GM12878 (cell line): ENCODE data around the gene PDE6D. TPM values are rescaled to one million over a fixed set of nuclear protein-coding genes. Genes with fewer than 3 reads are reported as not detected.
A peak's percentile ranks its signal among the peaks of the same experiment; 100 is the strongest.

Source experiments
- ATAC-seq: fragments of 200-7000 bp; cut with Tn5 transposase; 3 replicates; pipeline ENCODE4 v1.9.1; 2020; ENCODE audit warnings: mild to moderate bottlenecking, moderate library complexity
- BruUV-seq: library from RNA; stranded (reverse); fragments of 400-500 nt; replicated peaks from 2 replicates; lab custom pipeline; 2021; lab: Mats Ljungman, UMichigan
- CTCF ChIA-PET: fragments of 300-600 bp; sonication (Branson Sonifier 250); formaldehyde crosslinking; extraction: SDS; loops from one replicate; lab custom pipeline; 2021; ENCODE audit warnings: inconsistent platforms; lab: Yijun Ruan, JAX
- POLR2A ChIA-PET: fragments of 350-600 bp; formaldehyde crosslinking; extraction: SDS; loops from one replicate; lab custom pipeline; 2021; ENCODE audit warnings: inconsistent platforms; lab: Charles Lee
- RAD21 ChIA-PET: fragments of 300-600 bp; sonication (Branson Sonifier 250); formaldehyde crosslinking; loops from one replicate; lab custom pipeline; 2023; ENCODE audit warnings: antibody characterized with exemption; ENCODE audit not compliant: unreplicated experiment; lab: Charles Lee
- SMC1A ChIA-PET: fragments of 300-600 bp; sonication (Branson Sonifier 250); formaldehyde crosslinking; loops from one replicate; lab custom pipeline; 2023; ENCODE audit not compliant: unreplicated experiment, uncharacterized antibody; lab: Charles Lee
- DNase-seq: peaks from one replicate; pipeline ENCODE4 v3.0.0-alpha.2; 2011; ENCODE audit warnings: low read depth, low spot score
- FAIRE-seq: peaks from 3 replicates; lab custom pipeline; 2011; peaks lifted over from hg19 to GRCh38; lab: Jason Lieb, UNC
- H2AFZ ChIP-seq: 2 replicates; pipeline ENCODE4 v1.6.0; 2011; ENCODE audit warnings: low read depth, low read length, control low read depth; ENCODE audit not compliant: control insufficient read depth
- H3K27ac ChIP-seq: 2 replicates; pipeline ENCODE4 v1.5.1; 2011; ENCODE audit warnings: control low read depth; ENCODE audit not compliant: control insufficient read depth, insufficient read depth
- H3K27me3 ChIP-seq, 2 experiments: replicated peaks in 1 of 2; 2 replicates each; pipeline versions ENCODE4 v1.6.0 to v1.6.1; 2011; ENCODE audit warnings: low read length in 1 of 2; ENCODE audit not compliant: control insufficient read depth in 2 of 2, insufficient read depth in 2 of 2
- H3K36me3 ChIP-seq, 2 experiments: 2 replicates each; pipeline ENCODE4 v1.5.1; 2011; ENCODE audit warnings: low read length in 1 of 2; ENCODE audit not compliant: control insufficient read depth in 2 of 2, insufficient read depth in 2 of 2
- H3K4me1 ChIP-seq: 2 replicates; pipeline ENCODE4 v1.6.1; 2011; ENCODE audit warnings: mild to moderate bottlenecking, low read length, moderate library complexity, mixed read lengths; ENCODE audit not compliant: control insufficient read depth, insufficient read depth
- H3K4me2 ChIP-seq: 2 replicates; pipeline ENCODE4 v1.6.0; 2011; ENCODE audit warnings: control low read depth; ENCODE audit not compliant: control insufficient read depth, insufficient read depth
- H3K4me3 ChIP-seq: fragments of 200-600 bp; sonication (generic); 2 replicates; pipeline ENCODE4 v1.5.1; 2016
- H3K79me2 ChIP-seq: 2 replicates; pipeline ENCODE4 v1.6.0; 2011; ENCODE audit warnings: low read length; ENCODE audit not compliant: control insufficient read depth, insufficient read depth
- H3K9ac ChIP-seq: 2 replicates; pipeline ENCODE4 v1.8.0; 2011; ENCODE audit warnings: low read length, control low read depth, mixed read lengths; ENCODE audit not compliant: control insufficient read depth, insufficient read depth
- H3K9me3 ChIP-seq: replicated peaks from 3 replicates; pipeline ENCODE4 v1.5.1; 2011; ENCODE audit warnings: mild to moderate bottlenecking, low read length; ENCODE audit not compliant: control insufficient read depth, insufficient read depth
- H4K20me1 ChIP-seq: 2 replicates; pipeline ENCODE4 v1.6.0; 2011; ENCODE audit not compliant: control insufficient read depth, insufficient read depth
- IKZF2 ChIP-seq, 2 experiments: fragments of 450-650 bp; IDR thresholded peaks; 2 replicates each; pipeline ENCODE4 v1.6.1; 2017; ENCODE audit warnings: mild to moderate bottlenecking in 2 of 2, moderate library complexity in 2 of 2
- MEF2A ChIP-seq: IDR thresholded peaks from 2 replicates; pipeline ENCODE4 v1.6.1; 2011; ENCODE audit warnings: low read depth, mild to moderate bottlenecking, low read length, moderate library complexity; ENCODE audit not compliant: insufficient read depth
- NFYA ChIP-seq: IDR thresholded peaks from 2 replicates; pipeline ENCODE4 v1.6.1; 2011; ENCODE audit warnings: low read depth, mild to moderate bottlenecking, low read length, improper control_type of control experiment, borderline replicate concordance
- PKNOX1 ChIP-seq: fragments of 450-650 bp; IDR thresholded peaks from 2 replicates; pipeline ENCODE4 v1.6.1; 2016; ENCODE audit warnings: mild to moderate bottlenecking
- POLR2AphosphoS5 ChIP-seq: IDR thresholded peaks from 2 replicates; pipeline ENCODE4 v1.6.1; 2011; ENCODE audit warnings: mild to moderate bottlenecking, low read length, inconsistent platforms
- SPI1 ChIP-seq: IDR thresholded peaks from 2 replicates; pipeline ENCODE4 v1.6.1; 2011; ENCODE audit warnings: low read depth, mild to moderate bottlenecking, low read length, moderate library complexity, borderline replicate concordance; ENCODE audit not compliant: insufficient read depth
- YY1 ChIP-seq: IDR thresholded peaks from 2 replicates; pipeline ENCODE4 v1.6.1; 2011; ENCODE audit warnings: low read depth, mild to moderate bottlenecking, low read length
- ZBTB33 ChIP-seq: fragments of 450-650 bp; IDR thresholded peaks from 2 replicates; pipeline ENCODE4 v1.6.1; 2017; ENCODE audit warnings: mild to moderate bottlenecking
- ZNF622 ChIP-seq: fragments of 450-650 bp; IDR thresholded peaks from 2 replicates; pipeline ENCODE4 v1.6.1; 2017; ENCODE audit warnings: mild to moderate bottlenecking, inconsistent platforms
- WGBS: methylation state at CpG from one replicate; pipeline ENCODE4 v1.1.6; 2016; ENCODE audit warnings: low lambda C conversion rate; ENCODE audit not compliant: insufficient replicate concordance, insufficient coverage; ENCODE audit errors: missing lambda C conversion rate; 5-methylcytosine and 5-hydroxymethylcytosine counted together
- in situ Hi-C: fragments of 300-500 bp; cut with MboI; formaldehyde crosslinking; loops from 9 replicates; pipeline ENCODE4 v1.14.3; 2018; ENCODE audit warnings: mixed read lengths
- intact Hi-C: fragments of 100-400 bp; cut with micrococcal nuclease; formaldehyde crosslinking; loops from one replicate; pipeline ENCODE4 v1.14.2; 2022; ENCODE audit not compliant: unreplicated experiment
- polyA plus RNA-seq, 11 experiments: library from polyadenylated mRNA; depleted of rRNA in 4 of 11; unstranded in 6 of 11; stranded (reverse) in 5 of 11; fragments of >200 nt; fragmentation: Nextera tagmentation in 4 of 11; fragmentation: Illumina TruSeq in 1 of 11; extraction: Ambion mirVana in 4 of 11; extraction: Trizol in 1 of 11; gene quantifications; 1 replicate in 1 of 11; 2 replicates in 10 of 11; pipeline versions ENCODE4 v1.2.1 to v1.2.3, GENCODE V29; 2011 to 2016; ENCODE audit warnings: inconsistent platforms in 2 of 11, missing spikeins in 2 of 11, low read depth in 1 of 11
- total RNA-seq, 4 experiments: library from RNA; depleted of rRNA in 3 of 4; stranded (reverse); fragments of >200 nt in 3 of 4; fragmentation: Illumina TruSeq in 1 of 4; extraction: Trizol in 1 of 4; gene quantifications; 2 replicates each; pipeline versions ENCODE4 v1.2.1 to v1.2.3, GENCODE V29; 2013 to 2021
- TF ChIP-seq, protein P1 (sequence below): fragments of 150-350 bp; IDR thresholded peaks from 2 replicates; pipeline ENCODE4 v1.6.1; 2016; ENCODE audit warnings: low read depth, low read length
- TF ChIP-seq, protein P2 (sequence below): IDR thresholded peaks from 2 replicates; pipeline ENCODE4 v1.6.1; 2011; ENCODE audit warnings: borderline replicate concordance, low read depth, mild to moderate bottlenecking, moderate library complexity, low read length; ENCODE audit not compliant: insufficient read depth, poor library complexity, severe bottlenecking

Gene PDE6D
- total and polyA plus RNA-seq, 10 of the 15 experiments (the other 5 are each of a cell fraction or from before 2014, with no cell fraction given): 8.2 to 69.4 (median 56.2) TPM

GRCh38 chr2:231715499-231715837 lies 65.6 kb downstream of the PDE6D start (continued):
- no peak for TF ChIP-seq IKZF2 (IDR thresholded peaks at IDR 0.05)
- TF ChIP-seq, protein P1, sequence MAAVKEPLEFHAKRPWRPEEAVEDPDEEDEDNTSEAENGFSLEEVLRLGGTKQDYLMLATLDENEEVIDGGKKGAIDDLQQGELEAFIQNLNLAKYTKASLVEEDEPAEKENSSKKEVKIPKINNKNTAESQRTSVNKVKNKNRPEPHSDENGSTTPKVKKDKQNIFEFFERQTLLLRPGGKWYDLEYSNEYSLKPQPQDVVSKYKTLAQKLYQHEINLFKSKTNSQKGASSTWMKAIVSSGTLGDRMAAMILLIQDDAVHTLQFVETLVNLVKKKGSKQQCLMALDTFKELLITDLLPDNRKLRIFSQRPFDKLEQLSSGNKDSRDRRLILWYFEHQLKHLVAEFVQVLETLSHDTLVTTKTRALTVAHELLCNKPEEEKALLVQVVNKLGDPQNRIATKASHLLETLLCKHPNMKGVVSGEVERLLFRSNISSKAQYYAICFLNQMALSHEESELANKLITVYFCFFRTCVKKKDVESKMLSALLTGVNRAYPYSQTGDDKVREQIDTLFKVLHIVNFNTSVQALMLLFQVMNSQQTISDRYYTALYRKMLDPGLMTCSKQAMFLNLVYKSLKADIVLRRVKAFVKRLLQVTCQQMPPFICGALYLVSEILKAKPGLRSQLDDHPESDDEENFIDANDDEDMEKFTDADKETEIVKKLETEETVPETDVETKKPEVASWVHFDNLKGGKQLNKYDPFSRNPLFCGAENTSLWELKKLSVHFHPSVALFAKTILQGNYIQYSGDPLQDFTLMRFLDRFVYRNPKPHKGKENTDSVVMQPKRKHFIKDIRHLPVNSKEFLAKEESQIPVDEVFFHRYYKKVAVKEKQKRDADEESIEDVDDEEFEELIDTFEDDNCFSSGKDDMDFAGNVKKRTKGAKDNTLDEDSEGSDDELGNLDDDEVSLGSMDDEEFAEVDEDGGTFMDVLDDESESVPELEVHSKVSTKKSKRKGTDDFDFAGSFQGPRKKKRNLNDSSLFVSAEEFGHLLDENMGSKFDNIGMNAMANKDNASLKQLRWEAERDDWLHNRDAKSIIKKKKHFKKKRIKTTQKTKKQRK: no peak

- H3K4me2 ChIP-seq: no peak overlapping the region
- intact Hi-C loops (loop anchor here (1.0 to 2.0 kb wide), 4 partner anchors 28 to 102 kb away; no protein-coding TSS in a partner anchor), in situ Hi-C loops (loop anchor here (5.0 kb wide), 2 partner anchors 38 to 108 kb away; no protein-coding TSS in a partner anchor)
- peak; percentile 46 for ATAC-seq
- H3K79me2 ChIP-seq: peaks cover 30% of the 10 kb centered on the region
- H3K27me3 ChIP-seq: no peaks in the 10 kb centered on the region
- peak; percentile 40 for DNase-seq
- H3K4me3 ChIP-seq: no peak overlapping the region
- H2AFZ ChIP-seq: no peak overlapping the region
- CTCF ChIA-PET: interaction anchor here (0.5 to 11.8 kb wide), 39 partner anchors 10 to 538 kb away, joined by 3 to 811 read pairs (median 5); partner anchors contain the start of gene COPS7B
- no peaks in the 10 kb centered on the region for H3K9me3 ChIP-seq
- no TSS peak for BruUV-seq
- RAD21 ChIA-PET: interaction anchor here (0.6 to 11.7 kb wide), 22 partner anchors 10 to 201 kb away, joined by 3 to 463 read pairs (median 6); partner anchors contain the start of gene COPS7B
- peaks cover 15% of the 10 kb centered on the region for H4K20me1 ChIP-seq
- peaks cover 8 to 25% of the 10 kb centered on the region in 2 experiments for H3K36me3 ChIP-seq
- no peak overlapping the region for H3K27ac ChIP-seq
- peaks cover 20% of the 10 kb centered on the region for H3K4me1 ChIP-seq
- 44% methylated on average over 17 of the region's 17 CpGs for WGBS
- no peak overlapping the region for H3K9ac ChIP-seq
- POLR2A ChIA-PET: interaction anchor here (0.6 to 7.3 kb wide), 10 partner anchors 9 to 101 kb away, joined by 3 to 102 read pairs (median 4); partner anchors contain the start of gene COPS7B
- FAIRE-seq: no peak
- SMC1A ChIA-PET: interaction anchor here (0.6 to 16.5 kb wide), 19 partner anchors 11 to 151 kb away, joined by 3 to 343 read pairs (median 7); no protein-coding TSS in a partner anchor
- no peak for TF ChIP-seq ZNF622
- TF ChIP-seq MEF2A: 0 out of 2 replicates have a peak, but pooled peaks have one; percentile 29
- no peak for TF ChIP-seq PKNOX1
- TF ChIP-seq YY1: 0 out of 2 replicates have a peak, but pooled peaks have one; percentile 38
- no peak for TF ChIP-seq ZBTB33
- no peak for TF ChIP-seq SPI1
- TF ChIP-seq, protein P2, sequence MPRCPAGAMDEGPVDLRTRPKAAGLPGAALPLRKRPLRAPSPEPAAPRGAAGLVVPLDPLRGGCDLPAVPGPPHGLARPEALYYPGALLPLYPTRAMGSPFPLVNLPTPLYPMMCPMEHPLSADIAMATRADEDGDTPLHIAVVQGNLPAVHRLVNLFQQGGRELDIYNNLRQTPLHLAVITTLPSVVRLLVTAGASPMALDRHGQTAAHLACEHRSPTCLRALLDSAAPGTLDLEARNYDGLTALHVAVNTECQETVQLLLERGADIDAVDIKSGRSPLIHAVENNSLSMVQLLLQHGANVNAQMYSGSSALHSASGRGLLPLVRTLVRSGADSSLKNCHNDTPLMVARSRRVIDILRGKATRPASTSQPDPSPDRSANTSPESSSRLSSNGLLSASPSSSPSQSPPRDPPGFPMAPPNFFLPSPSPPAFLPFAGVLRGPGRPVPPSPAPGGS: peak; percentile 34
- no peak for TF ChIP-seq NFYA
- no peak; the same call in 1 of the 2 replicates for TF ChIP-seq POLR2AphosphoS5
Measured at GRCh38 chr2:231714639-231715498, 66.2 kb downstream of the PDE6D start.
